Renal cortical epithelial cell (primary cell): ENCODE data around the gene IMMT. TPM values are rescaled to one million over a fixed set of nuclear protein-coding genes. Genes with fewer than 3 reads are reported as not detected.
"Not testable (repeated sequence)": the region's sequence is repeated elsewhere in the genome, so short reads cannot be mapped to it uniquely, and the experiment has no call there.

Experiments used
- DNase-seq: peaks from one replicate; pipeline ENCODE4 v3.0.0-alpha.2; 2011; ENCODE audit warnings: low read depth
- total RNA-seq: library from RNA; depleted of rRNA; stranded (reverse); fragments of >200 nt; gene quantifications from 2 replicates; pipeline ENCODE4 v1.2.3, GENCODE V29; 2014

The IMMT gene
- 57.1 and 98.5 TPM in 2 replicates for total RNA-seq

GRCh38 chr2:86195055-86195807 lies at the start of gene IMMT:
IMMT (minus strand) TSS chr2:86195462; CDS start chr2:86195382, 80 bp downstream.
- peak; percentile 90 for DNase-seq

GRCh38 chr2:86244781-86245180 lies 49.5 kb upstream of the IMMT start:
- DNase-seq: not testable (repeated sequence)

GRCh38 chr2:86243950-86244733 lies 48.9 kb upstream of the IMMT start:
- DNase-seq: peak; percentile 12

- DNase-seq: no peak
Measured at GRCh38 chr2:86243272-86243671, 48.0 kb upstream of the IMMT start.

- DNase-seq: no peak
Measured at GRCh38 chr2:86241611-86242010, 46.3 kb upstream of the IMMT start.

- no peak for DNase-seq
Measured at GRCh38 chr2:86240251-86240650, 45.0 kb upstream of the IMMT start.

GRCh38 chr2:86239745-86240144 lies 44.5 kb upstream of the IMMT start:
- DNase-seq: no peak

GRCh38 chr2:86239326-86239725 lies 44.1 kb upstream of the IMMT start:
- no peak for DNase-seq

GRCh38 chr2:86238354-86238753 lies 43.1 kb upstream of the IMMT start:
- DNase-seq: no peak

GRCh38 chr2:86237172-86237571 lies 41.9 kb upstream of the IMMT start:
- no peak for DNase-seq

- no peak for DNase-seq
Measured at GRCh38 chr2:86235196-86235980, 40.1 kb upstream of the IMMT start.

- DNase-seq: peak; percentile 29
Measured at GRCh38 chr2:86234563-86235131, 39.4 kb upstream of the IMMT start.

- DNase-seq: no peak
Measured at GRCh38 chr2:86233436-86233835, 38.2 kb upstream of the IMMT start.

- no peak for DNase-seq
Measured at GRCh38 chr2:86232910-86233309, 37.6 kb upstream of the IMMT start.

- DNase-seq: no peak
Measured at GRCh38 chr2:86232373-86232784, 37.1 kb upstream of the IMMT start.

GRCh38 chr2:86231680-86232372 lies 36.6 kb upstream of the IMMT start:
- DNase-seq: no peak

- no peak for DNase-seq
Measured at GRCh38 chr2:86230961-86231360, 35.7 kb upstream of the IMMT start.

- no peak for DNase-seq
Measured at GRCh38 chr2:86229221-86229620, 34.0 kb upstream of the IMMT start.

GRCh38 chr2:86228574-86228973 lies 33.3 kb upstream of the IMMT start:
- not testable (repeated sequence) for DNase-seq

- no peak for DNase-seq
Measured at GRCh38 chr2:86227685-86228084, 32.4 kb upstream of the IMMT start.
